ENCODE data around the gene MEAF6. TPM values are rescaled to one million over a fixed set of nuclear protein-coding genes. Genes with fewer than 3 reads are reported as not detected.

MEAF6 gene
- total RNA-seq, 1 experiment from 2014 or later, result 51.6 TPM

DNA sequence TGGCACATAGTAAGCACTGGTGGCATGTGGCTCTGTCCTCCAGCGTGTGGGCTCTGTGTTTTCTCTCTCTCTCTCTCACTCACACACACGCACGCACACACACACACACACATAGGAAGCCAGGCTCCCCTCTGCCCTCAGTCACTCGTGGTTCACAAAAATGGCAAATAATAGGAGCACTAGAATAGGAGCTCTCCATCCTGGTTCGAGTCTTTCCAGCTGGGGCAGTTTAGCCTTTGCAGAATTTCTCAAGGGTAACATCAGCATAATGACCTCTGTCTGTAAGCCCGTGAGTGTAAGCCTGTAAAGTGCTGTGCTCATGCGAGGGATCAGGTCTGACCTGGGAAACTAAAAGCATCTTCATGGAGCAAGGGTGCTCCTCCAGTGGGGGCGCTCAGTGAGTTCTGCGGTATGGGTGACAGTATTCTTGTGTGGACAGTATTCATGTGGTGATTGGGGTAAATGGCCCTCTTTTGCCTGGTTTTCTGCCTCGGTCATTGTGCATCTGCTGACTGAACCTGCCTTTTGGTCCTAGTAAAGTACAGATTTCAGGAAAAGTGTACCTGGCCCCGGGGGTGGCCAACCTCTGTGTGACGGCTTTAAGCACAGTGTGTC lies 41.0 kb downstream of the MEAF6 start:
- no peak overlapping the region for H4K91ac ChIP-seq (ENCODE audit: insufficient read length, low read depth, low read length)
- no peak overlapping the region for H2AFZ ChIP-seq (ENCODE audit: low read length)
- peaks cover 3% of the 10 kb centered on the region; the same call in 1 of the 2 replicates for H3K79me2 ChIP-seq (ENCODE audit: insufficient read depth, low read length)
- peak overlapping the region; percentile 98 for H3K4me2 ChIP-seq (ENCODE audit: insufficient read depth, insufficient read length, low read length)
- H3K14ac ChIP-seq (ENCODE audit: insufficient read depth, low read length), result no peak overlapping the region
- no peak overlapping the region for H2AK5ac ChIP-seq (ENCODE audit: insufficient read length, low read length)
- Mint-ChIP-seq H3K9me3 (no peaks in the 10 kb centered on the region), H3K4me1 (peaks cover 48 to 53% of the 10 kb centered on the region in 2 experiments), H3K27me3 (ENCODE audit: low read depth) (peaks cover 18% of the 10 kb centered on the region), H3K27ac (peak overlapping the region in 1 of 3 experiments; percentile 27; a peak in 1 of 7 replicates), H3K4me3 (peak overlapping the region; percentile 69 to 81), H3K36me3 (ENCODE audit: insufficient read depth in 1 of 3, low read depth in 3 of 3) (peaks cover 9% of the 10 kb centered on the region in 3 experiments; a peak in 5 of 7 replicates)
- no peaks in the 10 kb centered on the region for H3K9me3 ChIP-seq (ENCODE audit: control insufficient read depth, low read depth, low read length)
- H3K18ac ChIP-seq (ENCODE audit: insufficient read length, low read depth, low read length), result peak overlapping the region; percentile 18
- no peak for TF ChIP-seq CTCF (conservative IDR thresholded peaks at IDR 0.05)
- H3K56ac ChIP-seq (ENCODE audit: insufficient read length, low read depth, low read length), result no peak overlapping the region
- no peaks in the 10 kb centered on the region for H3K79me1 ChIP-seq (ENCODE audit: insufficient read depth, low read depth, low read length, poor library complexity, severe bottlenecking)
- no peaks in the 10 kb centered on the region for H4K20me1 ChIP-seq (ENCODE audit: control insufficient read depth, insufficient read depth, insufficient read length)
- H3K23me2 ChIP-seq (ENCODE audit: insufficient read length, low read depth, low read length, poor library complexity, severe bottlenecking), result peaks cover 13% of the 10 kb centered on the region
- H3K4me1 ChIP-seq (ENCODE audit: insufficient read depth, low read length), result peaks cover 17% of the 10 kb centered on the region; the same call in 1 of the 2 replicates
- H3K23ac ChIP-seq (ENCODE audit: insufficient read length, low read depth, low read length), result no peak overlapping the region
- no peak overlapping the region for H2BK20ac ChIP-seq (ENCODE audit: low read depth, low read length, poor library complexity, severe bottlenecking)
- H4K8ac ChIP-seq (replicated peaks; ENCODE audit: insufficient read length, low read depth, low read length), result no peak overlapping the region
- H3K27me3 ChIP-seq (ENCODE audit: insufficient read depth, low read length), result peaks cover 4% of the 10 kb centered on the region; the same call in 1 of the 2 replicates
- H2BK120ac ChIP-seq (ENCODE audit: low read depth, low read length, poor library complexity, severe bottlenecking), result no peak overlapping the region
- H4K5ac ChIP-seq (ENCODE audit: insufficient read length, low read depth, low read length), result no peak overlapping the region
- no peak overlapping the region for H3K27ac ChIP-seq (ENCODE audit: insufficient read length, low read depth, low read length)
- H2BK12ac ChIP-seq (ENCODE audit: insufficient read length, low read depth, low read length), result no peak overlapping the region
- H2BK15ac ChIP-seq (ENCODE audit: low read depth, low read length), result no peak overlapping the region
- no peak overlapping the region for H3K9ac ChIP-seq (ENCODE audit: extremely low read depth, insufficient read length, low read length)
- no peak overlapping the region for H3K4ac ChIP-seq (ENCODE audit: low read depth, low read length)
- WGBS (ENCODE audit: extremely low coverage, insufficient read length, low lambda C conversion rate), result no CpG with 5 or more reads among the region's 12 CpGs
- H3T11ph ChIP-seq (ENCODE audit: low read length), result no peak overlapping the region
- H2BK5ac ChIP-seq (ENCODE audit: insufficient read length, low read length), result no peak overlapping the region
- DNase-seq, result no peak
